Spleen (tissue), 7 donors: Measurements from ENCODE around the gene OCLN.
"Not testable (repeated sequence)": the region's sequence is repeated elsewhere in the genome, so short reads cannot be mapped to it uniquely, and the experiment has no call there.

Experiments
- POLR2AphosphoS5 ChIP-seq, 3 donors: sonication (generic); formaldehyde crosslinking; IDR thresholded peaks; one replicate each; pipeline ENCODE4 v1.5.1; 2017; ENCODE audit warnings: antibody characterized with exemption in 3 of 3
- TF ChIP-seq, protein P1 (sequence below), 11 experiments: fragments of 200-600 bp in 7 of 11; fragments of 450-650 bp in 4 of 11; sonication (generic) in 4 of 11; IDR thresholded peaks in 8 of 11; conservative IDR thresholded peaks in 3 of 11; 1 replicate in 7 of 11; 2 replicates in 4 of 11; pipeline versions ENCODE4 v1.4.0 to v1.8.0; 2016 to 2021; ENCODE audit warnings: antibody characterized with exemption in 11 of 11, inconsistent platforms in 4 of 11, mild to moderate bottlenecking in 1 of 11
- donor health status: DM: no; HTN: no; CAD: no; lungs with moderate emphysema.
- donor health status: DM: no; HTN: no; CAD: no.
- donor health status: DM: no; HTN: no; CAD: no.

DNA sequence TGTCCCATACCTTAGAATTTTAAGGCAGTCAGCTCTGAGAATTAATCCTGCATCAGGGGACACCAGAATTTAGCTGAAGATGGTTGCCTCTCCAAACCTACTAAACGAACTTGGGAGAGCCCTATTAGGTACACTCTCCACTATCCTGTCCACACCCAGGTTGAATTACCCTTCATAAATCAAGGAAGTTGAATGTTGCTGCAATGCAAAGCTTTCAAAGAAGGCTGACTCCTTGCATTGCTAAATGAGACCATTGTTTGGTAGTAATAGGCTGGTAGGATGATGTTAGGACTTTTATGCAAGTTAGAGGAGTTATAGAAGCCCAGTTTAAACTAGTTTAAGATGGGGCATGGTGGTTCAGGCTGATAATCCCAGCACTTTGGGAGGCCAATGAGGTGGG is 48.8 kb downstream of the OCLN start:
- TF ChIP-seq, protein P1, sequence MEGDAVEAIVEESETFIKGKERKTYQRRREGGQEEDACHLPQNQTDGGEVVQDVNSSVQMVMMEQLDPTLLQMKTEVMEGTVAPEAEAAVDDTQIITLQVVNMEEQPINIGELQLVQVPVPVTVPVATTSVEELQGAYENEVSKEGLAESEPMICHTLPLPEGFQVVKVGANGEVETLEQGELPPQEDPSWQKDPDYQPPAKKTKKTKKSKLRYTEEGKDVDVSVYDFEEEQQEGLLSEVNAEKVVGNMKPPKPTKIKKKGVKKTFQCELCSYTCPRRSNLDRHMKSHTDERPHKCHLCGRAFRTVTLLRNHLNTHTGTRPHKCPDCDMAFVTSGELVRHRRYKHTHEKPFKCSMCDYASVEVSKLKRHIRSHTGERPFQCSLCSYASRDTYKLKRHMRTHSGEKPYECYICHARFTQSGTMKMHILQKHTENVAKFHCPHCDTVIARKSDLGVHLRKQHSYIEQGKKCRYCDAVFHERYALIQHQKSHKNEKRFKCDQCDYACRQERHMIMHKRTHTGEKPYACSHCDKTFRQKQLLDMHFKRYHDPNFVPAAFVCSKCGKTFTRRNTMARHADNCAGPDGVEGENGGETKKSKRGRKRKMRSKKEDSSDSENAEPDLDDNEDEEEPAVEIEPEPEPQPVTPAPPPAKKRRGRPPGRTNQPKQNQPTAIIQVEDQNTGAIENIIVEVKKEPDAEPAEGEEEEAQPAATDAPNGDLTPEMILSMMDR (IDR thresholded peaks at IDR 0.05 in 8 of 11, conservative IDR thresholded peaks at IDR 0.05 in 3 of 11): not testable (repeated sequence)
- not testable (repeated sequence) for TF ChIP-seq POLR2AphosphoS5 (IDR thresholded peaks at IDR 0.05)
